RPMI7951 (cell line): ENCODE results near the gene PTPN9. TPM values are rescaled to one million over a fixed set of nuclear protein-coding genes. Genes with fewer than 3 reads are reported as not detected.

Experiments
- DNase-seq: peaks from one replicate; pipeline ENCODE4 v3.0.0-alpha.2; 2012; ENCODE audit warnings: low read depth
- total RNA-seq: library from RNA; depleted of rRNA; stranded (reverse); fragments of >200 nt; shearing (Covaris generic); gene quantifications from 2 replicates; pipeline ENCODE4 v1.2.3, GENCODE V29; 2014; rRNA removed

The PTPN9 gene
- total RNA-seq, 1 experiment from 2014 or later = 27.8 TPM

- no peak for DNase-seq
Observed at GRCh38 chr15:75416584-75416983, 162.5 kb downstream of the PTPN9 start.

Other genes with a start within 250 kb of the PTPN9 start
- gene COMMD4, start 243.3 kb downstream of the PTPN9 start, total RNA-seq = 136 and 145 TPM in 2 replicates
- 2.6 and 4.2 TPM in 2 replicates for gene NEIL1, start 232.3 kb downstream of the PTPN9 start, total RNA-seq
- 35.3 and 37.1 TPM in 2 replicates for gene MAN2C1, start 210.7 kb downstream of the PTPN9 start, total RNA-seq
- 22.8 and 29.7 TPM in 2 replicates for gene SIN3A, start 127.6 kb downstream of the PTPN9 start, total RNA-seq
- 30.5 and 33.2 TPM in 2 replicates for gene SNUPN, start 46.4 kb upstream of the PTPN9 start, total RNA-seq
- 127 and 153 TPM in 2 replicates for gene IMP3, start 60.9 kb upstream of the PTPN9 start, total RNA-seq
- gene SNX33, start 68.6 kb upstream of the PTPN9 start, total RNA-seq = 7.1 and 8.1 TPM in 2 replicates
- 31.4 and 52.5 TPM in 2 replicates for gene CSPG4, start 133.5 kb upstream of the PTPN9 start, total RNA-seq